GM12878 (cell line): ENCODE measurements around the gene CCL7. TPM values are rescaled to one million over a fixed set of nuclear protein-coding genes. Genes with fewer than 3 reads are reported as not detected.

Experiments
- ATAC-seq: fragments of 200-7000 bp; cut with Tn5 transposase; 3 replicates; pipeline ENCODE4 v1.9.1; 2020; ENCODE audit warnings: mild to moderate bottlenecking, moderate library complexity
- BruUV-seq: library from RNA; stranded (reverse); fragments of 400-500 nt; replicated peaks from 2 replicates; lab custom pipeline; 2021; lab: Mats Ljungman, UMichigan
- CTCF ChIA-PET: fragments of 300-600 bp; sonication (Branson Sonifier 250); formaldehyde crosslinking; extraction: SDS; loops from one replicate; lab custom pipeline; 2021; ENCODE audit warnings: inconsistent platforms; lab: Yijun Ruan, JAX
- POLR2A ChIA-PET: fragments of 350-600 bp; formaldehyde crosslinking; extraction: SDS; loops from one replicate; lab custom pipeline; 2021; ENCODE audit warnings: inconsistent platforms; lab: Charles Lee
- RAD21 ChIA-PET: fragments of 300-600 bp; sonication (Branson Sonifier 250); formaldehyde crosslinking; loops from one replicate; lab custom pipeline; 2023; ENCODE audit warnings: antibody characterized with exemption; ENCODE audit not compliant: unreplicated experiment; lab: Charles Lee
- SMC1A ChIA-PET: fragments of 300-600 bp; sonication (Branson Sonifier 250); formaldehyde crosslinking; loops from one replicate; lab custom pipeline; 2023; ENCODE audit not compliant: unreplicated experiment, uncharacterized antibody; lab: Charles Lee
- DNase-seq: peaks from one replicate; pipeline ENCODE4 v3.0.0-alpha.2; 2011; ENCODE audit warnings: low read depth, low spot score
- FAIRE-seq: peaks from 3 replicates; lab custom pipeline; 2011; peaks lifted over from hg19 to GRCh38; lab: Jason Lieb, UNC
- H2AFZ ChIP-seq: 2 replicates; pipeline ENCODE4 v1.6.0; 2011; ENCODE audit warnings: low read depth, low read length, control low read depth; ENCODE audit not compliant: control insufficient read depth
- H3K27ac ChIP-seq: 2 replicates; pipeline ENCODE4 v1.5.1; 2011; ENCODE audit warnings: control low read depth; ENCODE audit not compliant: control insufficient read depth, insufficient read depth
- H3K27me3 ChIP-seq, 2 experiments: replicated peaks in 1 of 2; 2 replicates each; pipeline versions ENCODE4 v1.6.0 to v1.6.1; 2011; ENCODE audit warnings: low read length in 1 of 2; ENCODE audit not compliant: control insufficient read depth in 2 of 2, insufficient read depth in 2 of 2
- H3K36me3 ChIP-seq, 2 experiments: 2 replicates each; pipeline ENCODE4 v1.5.1; 2011; ENCODE audit warnings: low read length in 1 of 2; ENCODE audit not compliant: control insufficient read depth in 2 of 2, insufficient read depth in 2 of 2
- H3K4me1 ChIP-seq: 2 replicates; pipeline ENCODE4 v1.6.1; 2011; ENCODE audit warnings: mild to moderate bottlenecking, low read length, moderate library complexity, mixed read lengths; ENCODE audit not compliant: control insufficient read depth, insufficient read depth
- H3K4me2 ChIP-seq: 2 replicates; pipeline ENCODE4 v1.6.0; 2011; ENCODE audit warnings: control low read depth; ENCODE audit not compliant: control insufficient read depth, insufficient read depth
- H3K4me3 ChIP-seq: fragments of 200-600 bp; sonication (generic); 2 replicates; pipeline ENCODE4 v1.5.1; 2016
- H3K79me2 ChIP-seq: 2 replicates; pipeline ENCODE4 v1.6.0; 2011; ENCODE audit warnings: low read length; ENCODE audit not compliant: control insufficient read depth, insufficient read depth
- H3K9ac ChIP-seq: 2 replicates; pipeline ENCODE4 v1.8.0; 2011; ENCODE audit warnings: low read length, control low read depth, mixed read lengths; ENCODE audit not compliant: control insufficient read depth, insufficient read depth
- H3K9me3 ChIP-seq: replicated peaks from 3 replicates; pipeline ENCODE4 v1.5.1; 2011; ENCODE audit warnings: mild to moderate bottlenecking, low read length; ENCODE audit not compliant: control insufficient read depth, insufficient read depth
- H4K20me1 ChIP-seq: 2 replicates; pipeline ENCODE4 v1.6.0; 2011; ENCODE audit not compliant: control insufficient read depth, insufficient read depth
- BCLAF1 ChIP-seq: fragments of 450-650 bp; IDR thresholded peaks from 2 replicates; pipeline ENCODE4 v1.6.1; 2017; ENCODE audit warnings: antibody characterized with exemption, mild to moderate bottlenecking, moderate library complexity
- IKZF1 ChIP-seq: fragments of 450-650 bp; conservative IDR thresholded peaks from 2 replicates; pipeline ENCODE4 v1.6.1; 2017; ENCODE audit warnings: antibody characterized with exemption, mild to moderate bottlenecking
- JUNB ChIP-seq: IDR thresholded peaks from 2 replicates; pipeline ENCODE4 v1.6.1; 2016; ENCODE audit warnings: antibody characterized with exemption, mild to moderate bottlenecking
- MTA3 ChIP-seq: IDR thresholded peaks from 2 replicates; pipeline ENCODE4 v1.6.1; 2012; ENCODE audit warnings: low read length, inconsistent platforms, borderline replicate concordance
- ZNF274 ChIP-seq: IDR thresholded peaks from one replicate; pipeline ENCODE4 v1.8.0; 2011; ENCODE audit not compliant: insufficient read length, insufficient read depth
- ZNF592 ChIP-seq: fragments of 450-650 bp; IDR thresholded peaks from 2 replicates; pipeline ENCODE4 v1.6.1; 2017; ENCODE audit warnings: mild to moderate bottlenecking, moderate library complexity
- ZNF687 ChIP-seq: fragments of 450-650 bp; IDR thresholded peaks from 2 replicates; pipeline ENCODE4 v1.6.1; 2017; ENCODE audit warnings: mild to moderate bottlenecking, moderate library complexity
- WGBS: methylation state at CpG from one replicate; pipeline ENCODE4 v1.1.6; 2016; ENCODE audit warnings: low lambda C conversion rate; ENCODE audit not compliant: insufficient replicate concordance, insufficient coverage; ENCODE audit errors: missing lambda C conversion rate; 5-methylcytosine and 5-hydroxymethylcytosine counted together
- in situ Hi-C: fragments of 300-500 bp; cut with MboI; formaldehyde crosslinking; loops from 9 replicates; pipeline ENCODE4 v1.14.3; 2018; ENCODE audit warnings: mixed read lengths
- intact Hi-C: fragments of 100-400 bp; cut with micrococcal nuclease; formaldehyde crosslinking; loops from one replicate; pipeline ENCODE4 v1.14.2; 2022; ENCODE audit not compliant: unreplicated experiment
- polyA plus RNA-seq, 11 experiments: library from polyadenylated mRNA; depleted of rRNA in 4 of 11; unstranded in 6 of 11; stranded (reverse) in 5 of 11; fragments of >200 nt; fragmentation: Nextera tagmentation in 4 of 11; fragmentation: Illumina TruSeq in 1 of 11; extraction: Ambion mirVana in 4 of 11; extraction: Trizol in 1 of 11; gene quantifications; 1 replicate in 1 of 11; 2 replicates in 10 of 11; pipeline versions ENCODE4 v1.2.1 to v1.2.3, GENCODE V29; 2011 to 2016; ENCODE audit warnings: inconsistent platforms in 2 of 11, missing spikeins in 2 of 11, low read depth in 1 of 11
- total RNA-seq, 4 experiments: library from RNA; depleted of rRNA in 3 of 4; stranded (reverse); fragments of >200 nt in 3 of 4; fragmentation: Illumina TruSeq in 1 of 4; extraction: Trizol in 1 of 4; gene quantifications; 2 replicates each; pipeline versions ENCODE4 v1.2.1 to v1.2.3, GENCODE V29; 2013 to 2021
- TF ChIP-seq, protein P1 (sequence below): IDR thresholded peaks from 2 replicates; pipeline ENCODE4 v1.6.1; 2012; ENCODE audit warnings: low read length, inconsistent platforms

CCL7 gene
- total and polyA plus RNA-seq, 10 of the 15 experiments (the other 5 are each of a cell fraction or from before 2014, with no cell fraction given), result not detected

DNA sequence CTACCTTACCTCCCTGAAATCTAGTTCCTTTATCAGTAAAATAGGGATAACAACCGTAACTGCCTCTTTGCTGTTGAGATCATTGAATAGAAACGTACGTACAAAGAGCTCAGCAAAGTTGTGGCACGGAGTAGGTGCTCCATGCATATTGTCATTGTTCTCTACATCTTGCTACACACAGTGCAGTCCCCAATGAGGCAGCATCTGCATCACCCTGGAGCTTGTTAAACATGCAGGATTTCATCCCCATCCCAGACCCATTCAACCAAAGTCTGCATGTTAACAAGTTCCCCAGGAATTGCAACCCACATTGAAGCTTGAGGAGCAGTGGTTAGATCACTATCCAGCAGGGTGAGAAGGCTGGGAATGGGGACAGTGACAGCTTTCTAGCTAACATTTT is 48.6 kb upstream of the CCL7 start (continued):
- TF ChIP-seq BCLAF1, result no peak
- TF ChIP-seq, all 136 proteins: peak for 0

DNA sequence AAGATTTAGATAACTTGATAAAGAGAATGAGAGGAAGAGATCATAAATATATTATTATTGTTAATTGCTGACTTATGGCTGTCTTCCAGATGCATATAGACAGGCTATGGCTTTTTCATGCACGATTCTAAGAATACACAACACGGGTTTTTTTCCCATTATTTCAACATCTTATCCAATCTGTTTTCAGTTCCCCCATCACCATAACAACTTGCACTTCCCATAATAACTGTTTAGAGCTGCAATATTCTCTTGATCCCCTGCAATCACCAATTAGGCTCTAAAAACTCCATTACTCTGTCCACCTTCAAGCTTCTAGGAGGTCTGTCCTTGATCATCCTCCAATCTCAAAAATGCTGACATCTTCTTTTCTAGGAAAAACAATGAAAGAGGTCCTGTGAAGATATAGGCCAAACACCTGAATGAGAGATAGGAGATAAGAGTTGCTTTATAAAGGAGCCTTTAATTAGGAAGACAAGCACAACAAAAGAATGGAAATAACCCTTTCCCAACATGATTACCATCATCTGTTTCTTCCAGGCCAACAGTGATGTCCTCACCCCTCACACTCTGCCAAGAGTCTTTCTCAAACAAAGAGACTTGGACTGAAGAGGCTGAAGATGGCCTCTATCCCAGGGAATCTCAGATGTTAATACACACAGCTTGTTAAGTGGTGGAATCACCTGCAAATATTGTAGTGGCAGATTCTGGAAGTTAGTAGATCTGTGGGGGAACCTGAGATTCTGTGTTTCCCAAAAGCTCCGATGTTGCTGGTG is 47.1 kb upstream of the CCL7 start:
- Histone ChIP-seq H3K27ac (no peak overlapping the region), H4K20me1 (no peaks in the 10 kb centered on the region; the same call in 1 of the 2 replicates), H2AFZ (no peak overlapping the region), H3K79me2 (no peaks in the 10 kb centered on the region), H3K9me3 (no peaks in the 10 kb centered on the region), H3K36me3 (no peaks in the 10 kb centered on the region), H3K27me3 (no peaks in the 10 kb centered on the region; a peak in 2 of 4 replicates), H3K4me3 (no peak overlapping the region), H3K4me2 (no peak overlapping the region), H3K4me1 (no peaks in the 10 kb centered on the region), H3K9ac (no peak overlapping the region)
- intact Hi-C loops (no loop called here), in situ Hi-C loops (loop anchor here (25.0 kb wide), 1 partner anchor 889 kb away; the partner anchor contains the start of genes FNDC8 and RAD51D)
- SMC1A ChIA-PET, result no interaction called here
- RAD21 ChIA-PET, result no interaction called here
- 36% methylated on average over 3 of the region's 3 CpGs for WGBS
- ATAC-seq (no peak), DNase-seq (no peak), FAIRE-seq (no peak)
- CTCF ChIA-PET, result interaction anchor here (3.1 kb wide), 1 partner anchor 139 kb away, joined by 11 read pairs; no protein-coding TSS in a partner anchor
- BruUV-seq, result no TSS peak
- POLR2A ChIA-PET, result no interaction called here
- TF ChIP-seq, protein P1, sequence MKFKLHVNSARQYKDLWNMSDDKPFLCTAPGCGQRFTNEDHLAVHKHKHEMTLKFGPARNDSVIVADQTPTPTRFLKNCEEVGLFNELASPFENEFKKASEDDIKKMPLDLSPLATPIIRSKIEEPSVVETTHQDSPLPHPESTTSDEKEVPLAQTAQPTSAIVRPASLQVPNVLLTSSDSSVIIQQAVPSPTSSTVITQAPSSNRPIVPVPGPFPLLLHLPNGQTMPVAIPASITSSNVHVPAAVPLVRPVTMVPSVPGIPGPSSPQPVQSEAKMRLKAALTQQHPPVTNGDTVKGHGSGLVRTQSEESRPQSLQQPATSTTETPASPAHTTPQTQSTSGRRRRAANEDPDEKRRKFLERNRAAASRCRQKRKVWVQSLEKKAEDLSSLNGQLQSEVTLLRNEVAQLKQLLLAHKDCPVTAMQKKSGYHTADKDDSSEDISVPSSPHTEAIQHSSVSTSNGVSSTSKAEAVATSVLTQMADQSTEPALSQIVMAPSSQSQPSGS, result no peak
- TF ChIP-seq IKZF1, result no peak
- TF ChIP-seq ZNF687, result no peak
- no peak for TF ChIP-seq ZNF274
- no peak for TF ChIP-seq MTA3
- no peak for TF ChIP-seq JUNB
- TF ChIP-seq ZNF592, result no peak
